ENCODE results near the gene PAX6. TPM values are rescaled to one million over a fixed set of nuclear protein-coding genes. Genes with fewer than 3 reads are reported as not detected.

Gene PAX6
- total and polyA plus RNA-seq, 2 of the 13 experiments (the other 11 are each of a cell fraction or from before 2014, with no cell fraction given): 0.15 to 1.1 TPM

DNA sequence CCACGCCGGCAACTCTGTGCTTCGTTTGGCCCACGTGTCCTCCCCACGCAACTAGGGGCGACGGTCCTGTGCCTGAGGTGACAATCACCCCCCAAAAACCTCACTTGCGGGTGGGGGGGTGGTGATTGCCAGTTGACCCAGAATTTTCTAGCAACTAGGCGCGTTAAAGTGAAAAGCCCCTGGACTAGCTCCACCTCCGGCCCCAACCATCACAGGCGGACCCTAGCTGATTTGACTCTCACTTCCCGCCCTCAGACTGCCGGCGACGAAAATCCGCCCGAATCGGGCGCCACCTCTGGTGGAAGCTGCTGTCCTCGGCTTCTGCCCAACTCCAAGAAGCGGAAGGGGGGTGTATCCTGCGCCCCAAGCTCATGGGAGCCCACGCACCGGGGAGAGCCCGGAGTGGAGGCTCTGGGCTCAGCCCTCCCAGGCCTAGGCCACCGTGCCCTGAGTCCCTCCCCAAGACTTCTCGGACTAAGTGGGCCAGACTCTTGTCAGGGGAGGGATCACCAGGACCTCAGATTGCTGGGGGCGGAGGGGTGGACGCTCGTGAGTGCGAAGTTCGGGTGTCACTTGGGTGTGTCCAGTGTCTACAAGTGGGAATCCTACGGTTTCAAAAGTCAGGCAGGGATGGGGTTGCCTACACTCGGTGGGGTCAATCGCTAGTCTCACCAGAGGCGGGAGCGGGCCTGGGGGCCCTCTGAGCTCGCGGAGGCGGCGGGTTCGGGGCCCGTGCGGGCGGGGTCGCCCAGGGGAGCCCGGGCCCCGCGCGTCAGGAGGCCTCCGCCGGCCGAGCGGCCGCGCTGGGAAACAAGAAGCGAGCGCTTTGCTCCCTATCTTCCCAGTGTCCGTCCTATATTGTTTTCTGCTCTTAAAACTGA is 12.3 kb downstream of the PAX6 start:
- no peak overlapping the region for H3K4me2 ChIP-seq (ENCODE audit: low read depth, low read length)
- H3K79me2 ChIP-seq (ENCODE audit: insufficient read depth, low read length): no peaks in the 10 kb centered on the region
- no peaks in the 10 kb centered on the region for H3K9me3 ChIP-seq (ENCODE audit: low read length)
- CTCF ChIA-PET (ENCODE audit: low intra/inter-chr PET ratio, low total read pairs): no interaction called here
- intact Hi-C loops (cut with micrococcal nuclease; ENCODE audit: unreplicated experiment) (no loop called here), in situ Hi-C loops (cut with HindIII; ENCODE audit: extremely low pct_ligation_motif_present, low pct_unique_long_range_greater_than_20kb) (no loop called here)
- no peak for DNase-seq (ENCODE audit: low spot score)
- no peak for ATAC-seq
- H3K27ac ChIP-seq (ENCODE audit: extremely low read length, insufficient read depth, low read length): no peak overlapping the region
- WGBS (ENCODE audit: low lambda C conversion rate): 88% methylated on average over 44 of the region's 60 CpGs
- no peak overlapping the region for H3K9ac ChIP-seq (ENCODE audit: insufficient read depth, low read depth, low read length)
- POLR2A ChIA-PET: no interaction called here
- H4K20me1 ChIP-seq (ENCODE audit: insufficient read depth, low read length): no peaks in the 10 kb centered on the region
- H3K27me3 ChIP-seq (ENCODE audit: control insufficient read depth in 1 of 2, insufficient read depth in 2 of 2, low read length in 2 of 2): no peaks in the 10 kb centered on the region
- no peaks in the 10 kb centered on the region for H3K4me1 ChIP-seq (ENCODE audit: insufficient read depth, low read length)
- H2AFZ ChIP-seq (ENCODE audit: low read length): no peak overlapping the region
- H3K36me3 ChIP-seq (replicated peaks in 1 of 2; ENCODE audit: control insufficient read depth in 1 of 2, insufficient read depth in 2 of 2, low read length in 2 of 2): no peaks in the 10 kb centered on the region
- H3K4me3 ChIP-seq (replicated peaks in 1 of 3; ENCODE audit: insufficient read depth in 1 of 3, low read depth in 2 of 3, low read length in 3 of 3): no peak overlapping the region
- FAIRE-seq: no peak
- BruUV-seq (replicated peaks): no TSS peak
- TF ChIP-seq ZNF737 (CRISPR knock-in tag; IDR thresholded peaks at IDR 0.05; ENCODE audit: borderline replicate concordance) (no peak), SMARCC2 (IDR thresholded peaks at IDR 0.05) (no peak), TBX3 (IDR thresholded peaks at IDR 0.05; ENCODE audit: borderline replicate concordance) (no peak), ZNF510 (CRISPR knock-in tag; IDR thresholded peaks at IDR 0.05; ENCODE audit: low read depth) (no peak), JUN (CRISPR knock-in tag; IDR thresholded peaks at IDR 0.05) (no peak), NBN (conservative IDR thresholded peaks at IDR 0.05) (no peak), WIZ (CRISPR knock-in tag; IDR thresholded peaks at IDR 0.05) (no peak), MAZ (IDR thresholded peaks at IDR 0.05; ENCODE audit: borderline replicate concordance, low read depth, low read length) (no peak), MAZ (CRISPR knock-in tag; IDR thresholded peaks at IDR 0.05; ENCODE audit: low read depth) (no peak), HNF4A (CRISPR knock-in tag; IDR thresholded peaks at IDR 0.05) (no peak), ZNF33A (CRISPR knock-in tag; IDR thresholded peaks at IDR 0.05; ENCODE audit: borderline replicate concordance) (no peak)
- TF ChIP-seq, protein P1, sequence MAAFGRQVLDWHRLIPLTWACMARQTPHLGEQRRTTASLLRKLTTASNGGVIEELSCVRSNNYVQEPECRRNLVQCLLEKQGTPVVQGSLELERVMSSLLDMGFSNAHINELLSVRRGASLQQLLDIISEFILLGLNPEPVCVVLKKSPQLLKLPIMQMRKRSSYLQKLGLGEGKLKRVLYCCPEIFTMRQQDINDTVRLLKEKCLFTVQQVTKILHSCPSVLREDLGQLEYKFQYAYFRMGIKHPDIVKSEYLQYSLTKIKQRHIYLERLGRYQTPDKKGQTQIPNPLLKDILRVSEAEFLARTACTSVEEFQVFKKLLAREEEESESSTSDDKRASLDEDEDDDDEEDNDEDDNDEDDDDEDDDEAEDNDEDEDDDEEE (CRISPR knock-in tag; IDR thresholded peaks at IDR 0.05): no peak
- TF ChIP-seq, protein P2, sequence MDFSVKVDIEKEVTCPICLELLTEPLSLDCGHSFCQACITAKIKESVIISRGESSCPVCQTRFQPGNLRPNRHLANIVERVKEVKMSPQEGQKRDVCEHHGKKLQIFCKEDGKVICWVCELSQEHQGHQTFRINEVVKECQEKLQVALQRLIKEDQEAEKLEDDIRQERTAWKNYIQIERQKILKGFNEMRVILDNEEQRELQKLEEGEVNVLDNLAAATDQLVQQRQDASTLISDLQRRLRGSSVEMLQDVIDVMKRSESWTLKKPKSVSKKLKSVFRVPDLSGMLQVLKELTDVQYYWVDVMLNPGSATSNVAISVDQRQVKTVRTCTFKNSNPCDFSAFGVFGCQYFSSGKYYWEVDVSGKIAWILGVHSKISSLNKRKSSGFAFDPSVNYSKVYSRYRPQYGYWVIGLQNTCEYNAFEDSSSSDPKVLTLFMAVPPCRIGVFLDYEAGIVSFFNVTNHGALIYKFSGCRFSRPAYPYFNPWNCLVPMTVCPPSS (IDR thresholded peaks at IDR 0.05): no peak
